Activated T-helper 17 cell treated with anti-CD3 and anti-CD28 coated beads, Interleukin-2, amount 50 U/mL, for 72 hours (primary cell): ENCODE measurements around the gene REEP1. TPM values are rescaled to one million over a fixed set of nuclear protein-coding genes. Genes with fewer than 3 reads are reported as not detected.
"Not testable (repeated sequence)": the region's sequence is repeated elsewhere in the genome, so short reads cannot be mapped to it uniquely, and the experiment has no call there.

Source experiments
- ATAC-seq: fragments of 150-1000 bp; cut with Tn5 transposase; replicated peaks from 2 replicates; pipeline ENCODE4 v1.10.0; 2021; ENCODE audit warnings: mild to moderate bottlenecking, moderate library complexity
- H3K27ac Mint-ChIP-seq: one replicate; pipeline ENCODE4 v1.8.0; 2022; ENCODE audit warnings: mixed read lengths
- H3K27me3 Mint-ChIP-seq: one replicate; pipeline ENCODE4 v1.8.0; 2022; ENCODE audit warnings: mixed read lengths
- H3K36me3 Mint-ChIP-seq: one replicate; pipeline ENCODE4 v1.8.0; 2022; ENCODE audit warnings: low read depth, mild to moderate bottlenecking, mixed read lengths
- H3K4me1 Mint-ChIP-seq: one replicate; pipeline ENCODE4 v1.8.0; 2022; ENCODE audit warnings: mixed read lengths
- H3K4me3 Mint-ChIP-seq: one replicate; pipeline ENCODE4 v1.8.0; 2022; ENCODE audit warnings: mild to moderate bottlenecking, mixed read lengths
- H3K9me3 Mint-ChIP-seq: one replicate; pipeline ENCODE4 v1.8.0; 2022; ENCODE audit warnings: mixed read lengths
- total RNA-seq, 2 donors: library from RNA; stranded (reverse); gene quantifications; one replicate each; pipeline ENCODE4 v1.2.3, GENCODE V29; 2022

Gene REEP1
- total RNA-seq, 2 donors from 2014 or later = 0.11 to 0.26 TPM

- Mint-ChIP-seq H3K9me3 (no peaks in the 10 kb centered on the region), H3K27ac (peak overlapping the region; percentile 65), H3K27me3 (no peaks in the 10 kb centered on the region), H3K36me3 (peaks cover 63% of the 10 kb centered on the region), H3K4me1 (peaks cover 9% of the 10 kb centered on the region), H3K4me3 (no peak overlapping the region)
- no peak for ATAC-seq
Observed at GRCh38 chr2:86213699-86214502, 123.5 kb downstream of the REEP1 start.

DNA sequence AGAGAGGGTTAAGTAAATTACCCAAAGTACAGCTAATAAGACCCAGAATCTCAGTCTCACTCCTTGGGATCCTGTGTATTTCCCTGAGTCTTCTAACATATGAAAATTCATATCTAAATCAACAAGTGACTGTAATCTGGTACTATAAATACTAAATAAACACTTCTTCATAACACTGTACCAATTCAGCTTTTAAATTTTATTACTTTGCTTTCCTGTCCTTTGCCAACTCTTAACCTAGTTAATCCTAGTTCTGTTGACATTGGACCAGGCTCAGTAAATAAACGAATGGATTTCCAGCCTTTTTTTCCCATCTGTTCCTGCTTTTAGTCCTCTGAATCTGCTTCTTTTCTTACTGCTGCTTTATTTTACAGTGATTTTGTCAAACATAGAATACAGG is 124.4 kb downstream of the REEP1 start:
- Mint-ChIP-seq H3K9me3 (no peaks in the 10 kb centered on the region), H3K27ac (no peak overlapping the region), H3K4me3 (no peak overlapping the region), H3K27me3 (no peaks in the 10 kb centered on the region), H3K4me1 (peaks cover 6% of the 10 kb centered on the region), H3K36me3 (peaks cover 71% of the 10 kb centered on the region)
- ATAC-seq = no peak

DNA sequence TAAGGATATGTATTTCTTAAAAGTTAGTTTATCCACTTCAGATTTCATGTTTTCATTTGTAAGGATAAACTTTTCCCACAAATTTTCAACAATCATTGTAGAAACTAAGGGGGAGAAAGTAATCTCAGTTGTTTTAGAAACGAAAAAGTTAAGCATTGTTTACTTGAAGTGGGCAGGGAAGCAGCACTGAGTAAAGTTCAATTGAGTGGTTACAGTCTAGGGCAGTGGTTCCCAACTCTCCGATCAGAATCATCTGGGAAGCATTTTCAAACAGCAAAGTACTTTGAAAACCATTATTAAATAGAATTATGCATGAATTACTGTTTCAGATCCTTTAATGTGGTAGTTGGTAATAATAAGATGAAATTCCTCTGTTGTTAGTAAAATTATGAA is 125.6 kb downstream of the REEP1 start:
- H3K4me3 Mint-ChIP-seq = no peak overlapping the region
- H3K4me1 Mint-ChIP-seq = peaks cover 4% of the 10 kb centered on the region
- H3K27me3 Mint-ChIP-seq = no peaks in the 10 kb centered on the region
- H3K9me3 Mint-ChIP-seq = no peaks in the 10 kb centered on the region
- ATAC-seq = no peak
- peaks cover 84% of the 10 kb centered on the region for H3K36me3 Mint-ChIP-seq
- no peak overlapping the region for H3K27ac Mint-ChIP-seq

DNA sequence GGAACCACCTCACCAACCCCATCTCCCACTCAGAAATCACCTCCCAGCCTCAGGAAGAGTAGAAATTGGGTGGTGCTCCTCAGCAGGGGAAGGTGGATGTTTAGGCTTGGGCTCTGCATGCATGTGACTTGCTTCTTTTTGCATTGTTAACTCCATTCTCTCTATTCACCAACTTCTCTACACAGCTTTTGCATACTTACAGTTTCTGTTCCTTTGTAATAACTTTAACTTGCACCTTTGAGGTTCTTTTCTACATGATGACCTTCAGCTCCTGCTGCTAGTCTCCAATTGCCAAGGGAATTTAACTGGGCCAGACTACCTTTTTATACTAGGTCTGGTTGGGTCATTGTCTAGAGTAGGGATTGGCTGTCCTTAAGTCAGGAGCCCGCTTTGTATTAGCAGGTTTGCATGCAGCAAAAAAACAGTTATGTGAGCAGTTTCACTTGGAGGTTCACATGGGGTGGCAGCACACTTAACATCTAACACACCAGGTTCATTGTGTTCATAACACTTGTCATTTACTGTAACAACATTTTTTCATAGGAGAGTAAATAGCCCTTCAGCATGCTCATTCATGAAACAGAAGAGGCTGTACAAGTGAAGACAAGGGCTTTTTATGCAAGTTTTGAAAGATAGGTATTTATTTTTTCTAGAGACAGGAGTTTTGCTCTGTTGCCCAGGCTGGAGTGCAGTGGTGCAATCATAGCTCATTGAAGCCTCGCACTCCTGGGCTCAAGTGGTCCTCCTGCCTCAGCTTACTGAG is 126.2 kb downstream of the REEP1 start:
- no peak overlapping the region for H3K27ac Mint-ChIP-seq
- ATAC-seq = no peak

DNA sequence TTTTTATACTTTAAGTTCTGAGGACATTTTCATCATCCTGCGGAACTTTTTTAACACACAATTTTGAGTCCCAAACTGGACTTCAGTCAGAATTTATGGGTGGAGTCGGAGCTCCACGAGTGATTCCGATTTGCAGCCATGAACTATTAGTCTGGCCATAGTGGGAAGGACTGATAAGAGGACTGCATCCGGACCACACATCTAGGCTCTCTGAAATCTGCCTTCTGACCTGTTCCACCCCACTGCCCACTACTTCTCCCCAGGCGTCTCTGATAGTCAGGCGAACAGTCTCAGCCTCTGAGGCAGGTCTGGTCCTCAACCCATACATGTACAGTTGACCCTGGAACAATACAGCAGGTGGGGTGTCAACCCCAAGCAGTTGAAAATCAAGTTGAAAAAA is 133.0 kb downstream of the REEP1 start:
- Mint-ChIP-seq H3K9me3 (no peaks in the 10 kb centered on the region), H3K27ac (no peak overlapping the region), H3K36me3 (peaks cover 66% of the 10 kb centered on the region), H3K27me3 (no peaks in the 10 kb centered on the region), H3K4me3 (no peak overlapping the region), H3K4me1 (peaks cover 8% of the 10 kb centered on the region)
- no peak for ATAC-seq

More for the DNA sequence above, 126.2 kb downstream of the REEP1 start:
- Mint-ChIP-seq H3K4me1 (peaks cover 4% of the 10 kb centered on the region), H3K27me3 (no peaks in the 10 kb centered on the region), H3K36me3 (peaks cover 90% of the 10 kb centered on the region), H3K9me3 (no peaks in the 10 kb centered on the region), H3K4me3 (no peak overlapping the region)

GRCh38 chr2:86203614-86204013 is 133.8 kb downstream of the REEP1 start:
- Mint-ChIP-seq H3K4me3 (no peak overlapping the region), H3K4me1 (peaks cover 8% of the 10 kb centered on the region), H3K27ac (no peak overlapping the region), H3K36me3 (peaks cover 62% of the 10 kb centered on the region), H3K9me3 (no peaks in the 10 kb centered on the region), H3K27me3 (no peaks in the 10 kb centered on the region)
- ATAC-seq = no peak

GRCh38 chr2:86202702-86203101 is 134.7 kb downstream of the REEP1 start:
- Mint-ChIP-seq H3K4me1 (peaks cover 8% of the 10 kb centered on the region), H3K4me3 (peak overlapping the region; percentile 87), H3K9me3 (no peaks in the 10 kb centered on the region), H3K27ac (peak overlapping the region; percentile 15), H3K27me3 (no peaks in the 10 kb centered on the region), H3K36me3 (peaks cover 53% of the 10 kb centered on the region)
- ATAC-seq = no peak

- H3K27me3 Mint-ChIP-seq = no peaks in the 10 kb centered on the region
Observed at GRCh38 chr2:86202336-86202692, 135.1 kb downstream of the REEP1 start.

GRCh38 chr2:86201671-86202335 is 135.6 kb downstream of the REEP1 start:
- no peak for ATAC-seq
- H3K27ac Mint-ChIP-seq = peak overlapping the region; percentile 15
- H3K9me3 Mint-ChIP-seq = no peaks in the 10 kb centered on the region
- peaks cover 44% of the 10 kb centered on the region for H3K36me3 Mint-ChIP-seq
- H3K4me1 Mint-ChIP-seq = peaks cover 12% of the 10 kb centered on the region
- H3K27me3 Mint-ChIP-seq = no peaks in the 10 kb centered on the region
- peak overlapping the region; percentile 87 for H3K4me3 Mint-ChIP-seq

More at GRCh38 chr2:86202336-86202692, 135.1 kb downstream of the REEP1 start:
- Mint-ChIP-seq H3K4me3 (peak overlapping the region; percentile 87), H3K27ac (peak overlapping the region; percentile 15), H3K36me3 (peaks cover 49% of the 10 kb centered on the region), H3K9me3 (no peaks in the 10 kb centered on the region), H3K4me1 (peaks cover 8% of the 10 kb centered on the region)
- no peak for ATAC-seq

DNA sequence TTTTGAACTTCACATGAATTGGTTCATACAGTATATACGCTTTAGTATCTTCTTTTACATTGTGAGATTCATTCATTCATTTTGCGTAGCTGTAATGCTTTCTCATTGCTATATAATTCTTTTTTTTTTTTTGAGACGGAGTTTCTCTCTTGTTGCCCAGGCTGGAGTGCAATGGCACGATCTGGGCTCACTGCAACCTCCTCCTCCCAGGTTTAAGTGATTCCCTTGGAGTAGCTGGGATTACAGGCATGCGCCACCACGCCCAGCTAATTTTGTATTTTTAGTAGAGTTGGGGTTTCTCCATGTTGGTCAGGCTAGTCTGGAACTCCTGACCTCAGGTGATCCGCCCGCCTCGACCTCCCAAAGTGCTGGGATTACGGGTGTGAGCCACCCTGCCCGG is 136.9 kb downstream of the REEP1 start:
- Mint-ChIP-seq H3K36me3 (peaks cover 33% of the 10 kb centered on the region), H3K4me3 (peak overlapping the region; percentile 87), H3K4me1 (peaks cover 13% of the 10 kb centered on the region), H3K27ac (peak overlapping the region; percentile 87)
- not testable (repeated sequence) for H3K9me3 Mint-ChIP-seq, ATAC-seq, H3K27me3 Mint-ChIP-seq

- H3K4me1 Mint-ChIP-seq = peaks cover 14% of the 10 kb centered on the region
- peak overlapping the region; percentile 87 for H3K4me3 Mint-ChIP-seq
Observed at GRCh38 chr2:86199834-86200177, 137.6 kb downstream of the REEP1 start.

DNA sequence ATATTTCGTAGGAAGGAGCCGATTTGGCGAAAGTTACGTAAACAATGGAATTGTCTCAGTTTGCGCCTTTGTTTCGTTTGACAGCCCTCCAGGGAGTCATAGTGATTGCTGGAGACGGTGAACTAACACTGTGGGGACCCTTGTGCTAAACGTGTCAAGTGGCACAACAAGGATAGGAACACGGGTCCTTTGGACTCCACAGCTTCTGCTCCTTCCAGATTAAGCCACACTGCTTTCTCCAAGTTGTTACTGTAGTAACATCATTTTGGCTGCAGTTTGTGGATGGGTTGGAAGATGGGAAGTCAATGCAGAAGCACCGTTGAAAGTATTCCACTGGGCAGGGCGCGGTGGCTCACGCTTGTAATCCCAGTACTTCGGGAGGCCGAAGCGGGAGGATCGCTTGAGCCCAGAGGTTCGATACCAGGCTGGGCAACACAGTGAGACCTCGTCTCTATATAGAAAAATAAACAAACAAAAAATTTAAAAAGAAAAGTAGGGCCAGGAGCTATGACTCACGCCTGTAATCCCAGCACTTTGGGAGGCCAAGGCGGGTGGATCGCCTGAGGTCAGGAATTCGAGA is 141.5 kb downstream of the REEP1 start:
- H3K4me3 Mint-ChIP-seq = peak overlapping the region; percentile 98
- no peaks in the 10 kb centered on the region for H3K9me3 Mint-ChIP-seq
- peaks cover 50% of the 10 kb centered on the region for H3K36me3 Mint-ChIP-seq
- H3K4me1 Mint-ChIP-seq = peaks cover 23% of the 10 kb centered on the region
- peak overlapping the region; percentile 94 for H3K27ac Mint-ChIP-seq
- H3K27me3 Mint-ChIP-seq = no peaks in the 10 kb centered on the region
- no peak for ATAC-seq

More at GRCh38 chr2:86199834-86200177, 137.6 kb downstream of the REEP1 start:
- Mint-ChIP-seq H3K27me3 (no peaks in the 10 kb centered on the region), H3K36me3 (peaks cover 35% of the 10 kb centered on the region), H3K27ac (peak overlapping the region; percentile 87), H3K9me3 (no peaks in the 10 kb centered on the region)
- ATAC-seq = no peak

DNA sequence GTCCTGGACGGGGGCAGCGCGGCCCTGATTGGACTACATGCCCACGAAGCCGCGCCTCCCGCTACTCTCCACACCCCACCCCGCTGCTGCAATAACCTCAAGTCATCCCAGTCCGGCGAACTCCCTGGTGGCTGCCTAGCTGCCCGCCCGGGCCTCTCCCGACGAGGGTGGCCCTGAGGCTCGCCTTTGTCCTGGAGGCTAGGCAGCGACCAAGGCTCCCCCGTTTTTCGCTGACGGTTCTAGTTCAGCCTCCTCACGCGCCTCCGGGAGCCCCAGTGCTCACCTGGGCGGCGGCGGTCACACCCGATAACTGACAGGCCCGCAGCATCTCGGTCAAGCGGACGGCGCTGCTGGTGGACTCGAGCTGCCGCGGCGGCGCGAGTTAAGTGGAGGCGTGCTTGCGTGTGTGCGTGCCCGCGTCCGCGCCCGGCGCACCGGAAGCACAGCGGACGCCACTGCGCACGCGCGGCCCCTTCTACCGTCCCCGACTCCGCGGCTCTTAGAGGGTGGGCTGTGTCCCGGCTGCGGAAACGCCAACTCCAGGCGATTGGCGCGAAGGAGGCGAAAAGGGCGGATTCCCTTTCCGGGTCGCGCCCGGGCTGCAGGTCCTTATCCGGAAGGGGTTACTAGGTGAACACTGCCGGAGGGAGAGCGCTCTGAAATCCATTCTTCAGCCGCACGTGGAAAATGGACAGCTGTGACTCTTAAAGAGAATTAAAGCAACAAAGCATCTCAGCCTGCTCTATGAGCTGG is 142.2 kb downstream of the REEP1 start, which contains the start of gene IMMT:
IMMT (minus strand) TSS at position 408 of the 753 bp plus-strand sequence; CDS start at position 328, 80 bp downstream.
- peaks cover 28% of the 10 kb centered on the region for H3K4me1 Mint-ChIP-seq
- peak within 1 kb of the TSS; percentile 98 for H3K4me3 Mint-ChIP-seq

GRCh38 chr2:86194751-86195054 is 142.7 kb downstream of the REEP1 start:
- Mint-ChIP-seq H3K27ac (peak overlapping the region; percentile 94), H3K4me3 (peak overlapping the region; percentile 98), H3K27me3 (no peaks in the 10 kb centered on the region), H3K4me1 (peaks cover 33% of the 10 kb centered on the region), H3K36me3 (peaks cover 62% of the 10 kb centered on the region), H3K9me3 (no peaks in the 10 kb centered on the region)
- ATAC-seq = no peak

More for the DNA sequence above, 142.2 kb downstream of the REEP1 start, which contains the start of gene IMMT:
- Mint-ChIP-seq H3K27me3 (no peaks in the 10 kb centered on the region), H3K36me3 (peaks cover 56% of the 10 kb centered on the region), H3K27ac (peak within 1 kb of the TSS; percentile 94), H3K9me3 (no peaks in the 10 kb centered on the region)
- peak; percentile 93 for ATAC-seq
